GM18519 (cell line): ENCODE measurements around the gene HYAL3.
"Not testable (repeated sequence)": the region's sequence is repeated elsewhere in the genome, so short reads cannot be mapped to it uniquely, and the experiment has no call there.

ENCODE experiments used
- ATAC-seq: cut with Tn5 transposase; IDR thresholded peaks from one replicate; pipeline ENCODE4 v1.9.1; 2021; ENCODE audit warnings: mild to moderate bottlenecking, moderate library complexity; ENCODE audit not compliant: unreplicated experiment, low FRiP score

HYAL3 gene

DNA sequence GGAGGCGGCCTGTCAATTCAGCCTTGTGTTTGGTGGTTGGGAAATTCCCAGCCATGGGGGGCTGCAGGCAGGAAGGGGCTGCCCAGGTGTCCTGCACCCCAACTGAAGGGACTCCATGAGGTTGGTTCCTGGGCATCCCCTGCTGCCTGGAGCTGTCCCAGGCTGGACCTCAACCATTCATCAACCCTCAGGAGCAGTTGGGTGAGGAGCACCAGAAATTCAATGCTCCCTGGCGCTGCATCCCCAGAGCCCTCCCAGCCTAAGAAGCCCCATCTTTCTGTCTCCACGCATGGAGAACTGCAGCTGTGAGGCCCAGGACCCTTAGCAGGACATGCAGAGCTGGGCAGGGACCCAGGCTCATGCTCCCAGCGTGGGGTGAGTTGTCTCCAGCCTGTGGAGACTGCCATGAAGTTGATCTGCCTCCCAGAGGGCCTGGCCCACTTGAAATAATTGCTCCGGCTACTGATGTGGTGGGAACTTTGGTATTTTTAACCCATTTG lies 38.2 kb downstream of the HYAL3 start:
- no peak for ATAC-seq

DNA sequence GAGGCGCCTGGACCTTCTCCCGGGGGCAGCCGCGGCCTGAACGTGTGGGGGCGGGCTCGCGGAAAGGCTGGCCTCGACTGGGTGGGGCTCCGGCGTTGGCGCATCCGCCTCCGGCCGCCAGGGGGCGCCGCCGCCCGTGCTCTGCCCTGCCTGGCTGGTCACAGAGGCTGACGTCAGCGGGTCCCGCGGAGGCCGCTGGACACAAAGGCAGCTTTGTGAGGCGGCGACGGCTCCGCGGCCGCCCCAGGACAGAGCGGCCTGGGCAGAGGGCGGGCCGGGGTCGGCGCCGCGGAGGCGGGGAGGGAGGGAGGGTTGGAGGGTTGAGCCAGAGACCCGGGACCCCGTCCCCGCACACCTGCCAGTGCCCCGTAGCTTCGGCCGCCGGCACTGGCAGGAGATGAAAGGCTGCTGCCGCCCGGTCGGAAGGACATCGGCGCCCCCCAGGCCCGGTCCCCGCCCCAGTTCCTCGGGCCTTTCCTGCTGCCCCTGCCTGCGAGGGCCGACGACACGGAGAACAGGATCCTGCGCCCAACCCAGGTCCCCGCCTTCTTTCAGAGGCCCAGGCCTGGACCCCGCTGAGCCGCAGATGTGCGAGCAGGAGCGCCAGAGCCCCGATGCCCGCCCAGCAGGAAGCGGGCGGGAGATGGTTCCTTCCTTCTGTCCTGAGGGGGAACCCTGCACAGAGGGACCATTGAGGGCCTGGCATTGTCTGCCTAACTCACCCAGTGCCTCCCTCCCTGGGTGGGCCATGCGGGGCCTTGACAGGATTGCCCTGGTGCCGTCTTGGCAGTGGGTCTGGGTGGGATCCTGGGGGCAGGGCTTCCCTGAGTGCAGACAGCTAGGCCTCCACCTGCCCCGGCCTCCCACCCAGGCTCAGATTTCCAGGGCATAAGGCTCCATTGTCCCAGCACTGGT lies 38.9 kb downstream of the HYAL3 start:
- ATAC-seq, result peak; percentile 64

GRCh38 chr3:50259432-50260026 lies 39.7 kb downstream of the HYAL3 start:
- no peak for ATAC-seq

DNA sequence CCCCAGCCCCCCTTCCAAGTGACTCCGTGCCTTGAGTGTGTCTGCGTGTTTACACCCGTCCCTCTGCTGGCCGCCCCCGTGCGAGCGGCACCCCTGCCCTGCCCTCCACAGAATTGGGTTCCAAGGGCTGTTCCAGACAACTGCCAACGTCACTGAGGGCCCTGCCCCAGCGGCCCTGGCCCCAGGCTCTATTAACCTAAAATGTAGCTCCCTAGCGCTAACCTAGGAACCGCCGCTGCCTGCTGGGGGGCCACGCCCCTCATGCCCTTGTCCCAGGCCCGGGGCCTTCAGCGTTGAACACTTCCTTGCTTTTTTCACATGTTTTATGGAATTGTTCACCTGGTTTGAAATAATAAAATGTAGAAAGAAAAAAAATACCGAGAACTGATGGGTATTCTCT lies 40.2 kb downstream of the HYAL3 start:
- ATAC-seq, result no peak

DNA sequence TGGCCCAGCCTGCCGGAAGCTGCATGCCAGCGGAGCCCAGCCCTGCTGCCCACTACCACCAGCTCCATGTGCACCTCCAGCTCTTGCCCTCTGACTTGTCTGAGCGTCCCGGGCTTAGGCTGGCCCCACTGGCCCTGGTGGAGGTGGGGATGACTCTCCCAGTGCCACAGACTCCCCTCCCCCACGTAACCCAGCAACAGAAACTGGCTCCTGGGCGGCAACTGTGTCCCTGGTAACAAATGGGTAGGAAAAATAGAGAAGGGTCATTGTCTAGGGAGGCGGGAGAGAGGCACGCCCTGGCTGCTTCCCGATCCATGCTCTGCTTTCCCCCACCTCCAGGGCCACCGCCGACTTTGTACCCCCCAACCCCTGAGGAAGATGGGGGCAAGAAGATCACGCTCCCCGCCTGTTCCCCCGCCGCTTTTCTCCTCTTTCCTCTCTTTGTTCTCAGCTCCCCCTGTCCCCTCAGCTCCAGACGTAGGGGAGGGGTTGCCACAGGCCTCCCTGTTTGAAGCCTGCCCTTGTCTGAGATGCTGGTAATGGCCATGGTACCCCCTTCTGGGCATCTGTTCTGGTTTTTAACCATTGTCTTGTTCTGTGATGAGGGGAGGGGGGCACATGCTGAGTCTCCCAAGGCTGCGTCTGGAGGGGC lies 41.0 kb downstream of the HYAL3 start:
- no peak for ATAC-seq

DNA sequence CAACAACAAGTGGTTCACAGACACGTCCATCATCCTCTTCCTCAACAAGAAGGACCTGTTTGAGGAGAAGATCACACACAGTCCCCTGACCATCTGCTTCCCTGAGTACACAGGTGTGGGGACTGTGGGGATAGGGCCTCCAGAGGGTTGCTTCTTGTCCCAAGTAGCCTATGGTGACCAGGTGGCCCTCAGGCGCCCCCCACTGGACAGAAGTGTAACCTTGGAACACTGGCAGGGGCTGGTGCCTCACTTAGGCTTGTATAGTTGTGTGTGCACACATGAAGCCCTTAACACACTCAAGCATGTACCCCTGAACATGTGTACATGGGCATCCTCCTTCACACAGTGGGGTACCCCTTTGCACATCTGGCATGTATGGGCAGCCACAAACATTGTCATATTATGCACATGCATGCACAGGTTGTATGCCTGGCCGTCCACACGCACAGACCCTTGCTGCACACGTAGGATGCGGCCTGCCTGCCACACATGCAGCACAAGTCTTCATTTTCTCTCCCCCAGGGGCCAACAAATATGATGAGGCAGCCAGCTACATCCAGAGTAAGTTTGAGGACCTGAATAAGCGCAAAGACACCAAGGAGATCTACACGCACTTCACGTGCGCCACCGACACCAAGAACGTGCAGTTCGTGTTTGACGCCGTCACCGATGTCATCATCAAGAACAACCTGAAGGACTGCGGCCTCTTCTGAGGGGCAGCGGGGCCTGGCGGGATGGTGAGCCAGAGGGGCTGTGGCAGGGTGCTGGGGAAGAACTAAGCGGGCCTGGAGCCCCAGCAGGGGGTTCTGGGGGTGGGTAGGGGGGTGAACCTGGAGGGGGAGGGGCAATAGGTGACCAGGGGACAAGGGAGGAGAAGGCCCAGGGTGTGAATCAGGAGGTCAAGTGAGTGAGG lies 42.0 kb downstream of the HYAL3 start:
- no peak for ATAC-seq

GRCh38 chr3:50255251-50255615 lies 44.0 kb downstream of the HYAL3 start:
- no peak for ATAC-seq

DNA sequence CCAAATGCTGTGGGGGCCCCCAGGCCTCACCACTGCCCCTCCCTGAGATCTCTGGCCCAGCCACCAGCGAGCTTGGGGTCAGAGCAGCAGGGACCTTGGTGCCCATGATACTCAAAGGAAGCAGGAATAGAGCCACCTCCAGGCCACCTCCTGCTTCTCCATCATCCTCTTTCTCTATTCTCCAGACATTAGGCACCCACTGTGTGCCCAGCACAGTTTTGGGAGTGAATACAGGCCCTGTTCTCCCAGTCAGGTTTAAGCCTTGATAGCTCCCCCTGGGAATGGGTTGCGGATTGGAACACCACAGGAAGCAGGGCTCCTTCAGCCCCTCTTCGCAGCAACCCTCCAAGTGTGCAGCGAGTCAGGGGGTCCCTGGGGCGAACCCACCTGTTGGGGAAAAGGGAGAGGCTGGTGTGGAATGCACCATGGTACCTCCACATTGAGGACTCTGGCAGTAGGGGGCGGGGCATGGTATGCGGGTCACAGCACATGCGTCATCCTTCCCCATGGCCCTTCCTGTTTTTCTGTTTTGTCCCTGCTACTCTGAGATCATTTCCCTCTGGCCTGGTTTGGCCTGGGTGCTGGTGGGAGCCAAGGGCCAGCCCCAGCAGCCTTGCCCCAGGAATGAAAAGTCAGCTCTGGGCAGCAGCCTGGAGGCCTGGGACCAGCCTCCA lies 44.5 kb downstream of the HYAL3 start:
- ATAC-seq, result no peak

- no peak for ATAC-seq
These were observed 48.0 kb downstream of the HYAL3 start for GRCh38 chr3:50251220-50251619.

GRCh38 chr3:50250514-50250913 lies 48.7 kb downstream of the HYAL3 start:
- no peak for ATAC-seq

- ATAC-seq, result no peak
These were observed 49.7 kb downstream of the HYAL3 start for GRCh38 chr3:50249457-50249856.

- no peak for ATAC-seq
These were observed 50.8 kb downstream of the HYAL3 start for GRCh38 chr3:50248387-50248786.

DNA sequence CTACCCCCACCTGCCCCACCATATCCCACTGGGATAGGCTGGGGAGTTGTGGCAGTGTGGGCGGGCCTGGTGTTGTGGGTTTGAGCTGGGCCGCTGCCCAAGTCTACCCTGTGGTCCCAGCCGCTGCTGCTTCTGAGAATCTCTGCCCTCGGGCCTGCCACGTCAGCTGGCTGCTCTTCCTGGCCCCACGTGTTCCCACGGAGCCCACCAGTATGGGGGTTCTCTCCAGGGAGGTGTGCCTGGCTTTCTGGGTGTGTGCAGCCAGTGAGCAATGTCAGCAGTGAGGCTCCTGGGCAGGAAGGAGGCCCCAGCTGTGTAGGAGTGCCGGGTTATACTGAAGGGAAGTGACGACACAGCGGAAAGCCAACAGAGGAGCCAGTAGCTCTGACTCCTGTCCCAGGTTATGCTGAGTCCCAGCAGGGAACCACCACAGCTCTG lies 52.7 kb downstream of the HYAL3 start:
- peak; percentile 48 for ATAC-seq

DNA sequence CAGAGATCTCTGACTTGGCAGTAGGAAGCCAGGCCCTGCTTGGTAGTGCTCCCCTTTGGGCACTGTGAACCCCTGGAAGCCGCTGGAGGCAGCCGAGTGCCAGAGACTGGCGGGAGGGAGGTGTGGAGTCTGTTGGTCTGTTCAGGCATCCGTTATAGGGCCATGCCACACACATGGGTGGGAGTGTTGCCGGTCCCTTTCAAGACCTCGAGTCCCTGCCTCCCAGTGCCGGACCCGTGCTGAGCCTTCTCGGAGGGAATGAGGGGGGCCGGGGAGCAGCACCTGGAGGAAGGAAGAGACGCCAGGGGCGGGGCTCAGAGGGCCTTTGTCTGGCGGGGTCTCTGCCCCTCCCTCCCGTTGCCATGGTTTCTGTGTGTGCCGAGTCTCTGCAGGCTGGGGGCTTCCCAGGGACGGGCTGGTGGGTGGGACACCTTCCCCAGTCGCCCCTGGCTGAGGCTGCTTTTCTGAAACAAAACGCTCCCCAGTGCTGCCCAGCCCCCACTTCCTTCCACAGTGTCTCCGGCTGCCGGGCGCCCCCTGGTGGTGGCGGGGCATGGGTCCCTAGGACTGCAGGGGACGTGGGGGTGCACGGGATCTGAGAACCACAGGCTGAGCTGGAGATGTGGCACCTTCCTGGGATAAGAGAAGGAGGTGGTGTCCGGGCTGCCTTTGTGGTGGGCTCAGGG lies 53.2 kb downstream of the HYAL3 start:
- ATAC-seq, result peak; percentile 30

DNA sequence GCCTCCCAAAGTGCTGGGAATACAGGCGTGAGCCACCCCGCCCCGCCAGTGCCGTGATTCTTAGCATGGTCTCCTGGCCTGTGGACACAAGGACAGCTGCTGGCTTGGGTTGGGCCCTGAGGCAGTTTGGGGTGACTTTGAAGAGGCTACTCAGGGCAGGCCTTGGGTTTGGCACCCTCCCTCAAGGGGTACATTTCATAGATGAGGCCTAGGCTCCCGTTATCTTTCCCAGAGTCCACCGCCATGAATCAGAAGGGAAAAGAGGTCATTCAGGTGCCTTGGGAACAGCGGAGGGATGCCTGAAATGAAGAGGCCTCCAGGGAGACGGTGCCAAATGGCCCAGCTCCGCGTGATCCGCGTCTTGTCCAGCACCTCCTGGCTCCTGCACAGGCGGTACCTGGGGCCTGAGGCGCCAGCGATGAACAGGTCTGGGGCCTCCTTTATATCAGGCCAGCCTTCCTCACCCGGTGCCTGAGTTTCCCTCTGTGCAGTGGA lies 53.9 kb downstream of the HYAL3 start:
- no peak for ATAC-seq

DNA sequence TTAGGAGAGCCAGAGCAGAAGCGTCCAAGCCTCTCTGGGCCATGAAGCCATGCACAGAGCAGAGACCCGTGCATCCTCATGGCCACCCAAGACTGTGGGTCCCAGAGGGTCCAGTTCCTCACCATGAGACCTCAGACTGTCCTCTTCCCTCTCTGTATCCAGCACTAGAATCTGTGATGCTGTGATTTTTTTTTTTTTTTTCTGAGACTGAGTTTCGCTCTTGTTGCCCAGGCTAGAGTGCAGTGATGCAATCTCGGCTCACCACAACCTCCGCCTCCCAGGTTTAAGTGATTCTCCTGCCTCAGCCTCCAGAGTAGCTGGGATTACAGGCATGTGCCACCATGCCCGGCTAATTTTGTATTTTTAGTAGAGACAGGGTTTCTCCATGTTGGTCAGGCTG lies 54.4 kb downstream of the HYAL3 start:
- ATAC-seq, result not testable (repeated sequence)

DNA sequence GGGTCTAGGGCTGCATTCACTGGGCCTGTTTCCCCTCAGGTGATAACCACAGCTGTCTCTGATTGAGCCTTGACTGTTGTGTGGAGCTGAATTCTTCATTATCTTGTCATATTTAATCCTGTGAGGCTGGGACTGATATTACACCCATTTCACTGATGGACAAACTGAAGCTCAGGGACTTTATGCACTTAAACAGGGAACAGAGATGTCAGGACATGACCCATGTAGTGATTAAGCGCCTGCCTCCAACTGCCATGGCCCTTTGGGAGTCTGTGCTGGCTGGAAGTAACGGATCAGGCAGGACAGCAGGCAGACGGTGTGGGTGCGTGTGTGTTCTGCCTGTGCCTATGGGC lies 55.7 kb downstream of the HYAL3 start:
- no peak for ATAC-seq

DNA sequence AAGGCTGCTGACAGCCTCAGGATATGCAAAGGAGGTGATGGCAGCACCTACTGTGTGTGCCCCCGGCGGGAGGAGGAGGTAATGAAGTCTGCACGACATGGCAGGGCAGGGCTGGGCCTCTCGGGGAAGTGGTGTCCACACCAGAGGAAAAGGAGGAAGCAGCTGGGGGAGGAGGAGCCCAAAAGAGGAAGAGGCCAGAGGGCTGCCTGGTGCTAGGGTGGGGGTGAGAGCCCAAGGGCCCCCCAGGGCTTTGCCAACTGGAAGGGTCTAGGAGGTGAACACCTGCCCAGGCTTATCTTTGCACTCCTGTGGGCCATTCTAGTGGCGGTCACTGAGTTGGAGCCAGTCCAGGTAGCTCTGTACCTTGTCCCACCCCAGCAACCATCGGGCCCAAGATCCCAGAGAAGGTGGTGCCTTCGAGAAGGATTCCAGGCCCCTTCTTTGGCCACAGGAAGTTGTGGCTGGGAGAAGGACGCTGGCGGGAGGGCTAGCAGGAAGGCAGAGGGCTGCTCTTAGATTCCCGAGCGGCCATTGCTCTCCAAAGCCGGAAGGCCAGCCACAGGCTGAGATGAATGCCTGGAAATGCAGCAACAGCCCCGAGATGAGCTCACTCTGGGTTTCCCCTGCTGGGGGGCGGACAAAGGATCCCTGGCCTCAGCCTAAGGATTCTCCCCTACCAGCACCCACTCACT lies 56.2 kb downstream of the HYAL3 start:
- ATAC-seq, result no peak
